DOHH2 (cell line): ENCODE measurements around the gene COL12A1.

Source experiments
- H3F3A ChIP-seq: fragments of 200-600 bp; sonication (generic), shearing (Covaris generic); 2 replicates; pipeline ENCODE4 v1.6.0; 2016; ENCODE audit warnings: antibody characterized with exemption, mild to moderate bottlenecking; ENCODE audit not compliant: control insufficient read depth, insufficient read depth
- H3K27ac ChIP-seq: fragments of 200-600 bp; sonication (generic); 2 replicates; pipeline ENCODE4 v1.5.1; 2014; ENCODE audit warnings: low read depth, mild to moderate bottlenecking, low read length, moderate library complexity
- H3K27me3 ChIP-seq: fragments of 200-600 bp; sonication (generic); 2 replicates; pipeline ENCODE4 v1.6.1; 2014; ENCODE audit warnings: mild to moderate bottlenecking, low read length, mixed read lengths; ENCODE audit not compliant: control insufficient read depth
- H3K36me3 ChIP-seq: fragments of 200-600 bp; sonication (generic); 2 replicates; pipeline ENCODE4 v1.6.1; 2014; ENCODE audit warnings: mild to moderate bottlenecking, low read length, moderate library complexity, mixed read lengths; ENCODE audit not compliant: control insufficient read depth
- H3K4me1 ChIP-seq: fragments of 200-600 bp; sonication (generic); 2 replicates; pipeline ENCODE4 v1.6.1; 2014; ENCODE audit warnings: mild to moderate bottlenecking, low read length, mixed read lengths; ENCODE audit not compliant: control insufficient read depth
- H3K4me2 ChIP-seq: fragments of 200-600 bp; sonication (generic); 2 replicates; pipeline ENCODE4 v1.6.0; 2014; ENCODE audit warnings: mild to moderate bottlenecking, low read length, moderate library complexity
- H3K4me3 ChIP-seq: fragments of 200-600 bp; sonication (generic); 2 replicates; pipeline ENCODE4 v1.5.1; 2014; ENCODE audit warnings: mild to moderate bottlenecking, low read length, mixed read lengths
- H3K79me2 ChIP-seq: fragments of 200-600 bp; sonication (generic); 2 replicates; pipeline ENCODE4 v1.6.1; 2014; ENCODE audit warnings: mild to moderate bottlenecking, low read length, mixed read lengths; ENCODE audit not compliant: control insufficient read depth
- H3K9me2 ChIP-seq: fragments of 200-600 bp; sonication (generic); replicated peaks from 2 replicates; pipeline ENCODE4 v1.6.1; 2014; ENCODE audit warnings: mild to moderate bottlenecking, low read length, mixed read lengths; ENCODE audit not compliant: control insufficient read depth
- H3K9me3 ChIP-seq: fragments of 200-600 bp; sonication (generic); 2 replicates; pipeline ENCODE4 v1.6.1; 2014; ENCODE audit warnings: antibody characterized with exemption, low read length, mixed read lengths; ENCODE audit not compliant: control insufficient read depth, insufficient read depth
- H4K20me1 ChIP-seq: fragments of 200-600 bp; sonication (generic); 2 replicates; pipeline ENCODE4 v1.6.0; 2014; ENCODE audit warnings: low read depth, mild to moderate bottlenecking, antibody characterized with exemption, low read length, moderate library complexity; ENCODE audit not compliant: control insufficient read depth, insufficient read depth
- EZH2phosphoT487 ChIP-seq: fragments of 200-600 bp; sonication (generic); IDR thresholded peaks from 2 replicates; pipeline ENCODE4 v1.6.1; 2017; ENCODE audit warnings: borderline replicate concordance, mild to moderate bottlenecking, antibody characterized with exemption, low read length, moderate library complexity, mixed read lengths
- TF ChIP-seq, protein P1 (sequence below): fragments of 200-600 bp; sonication (generic); IDR thresholded peaks from one replicate; pipeline ENCODE4 v1.5.1; 2014; ENCODE audit warnings: antibody characterized with exemption, mild to moderate bottlenecking, low read depth, low read length; ENCODE audit not compliant: poor library complexity, severe bottlenecking

COL12A1 gene

DNA sequence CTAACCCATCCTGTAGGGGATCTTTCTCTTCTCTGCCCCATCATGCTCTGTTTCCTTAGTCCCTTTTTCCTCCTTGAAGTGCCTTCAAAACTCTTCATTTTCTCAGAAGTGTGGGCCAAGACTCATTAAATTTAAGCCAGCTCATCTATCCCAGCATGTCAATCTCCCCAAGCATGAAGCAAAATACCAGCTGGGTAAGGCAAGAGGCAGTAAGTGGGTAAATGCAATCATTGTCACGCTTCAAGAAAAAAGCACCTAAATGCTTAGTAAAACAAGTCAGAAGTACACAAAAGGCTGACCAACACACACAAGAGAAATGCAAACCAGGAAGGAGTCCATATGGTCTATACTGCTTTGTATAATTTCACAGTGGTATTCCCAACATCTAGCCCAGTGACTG is 61.5 kb downstream of the COL12A1 start:
- Histone ChIP-seq H4K20me1 (no peaks in the 10 kb centered on the region), H3K9me3 (no peaks in the 10 kb centered on the region), H3K79me2 (no peaks in the 10 kb centered on the region), H3K4me2 (no peak overlapping the region), H3K4me3 (no peak overlapping the region), H3F3A (no peaks in the 10 kb centered on the region), H3K36me3 (no peaks in the 10 kb centered on the region), H3K9me2 (no peaks in the 10 kb centered on the region), H3K27ac (no peak overlapping the region), H3K27me3 (no peaks in the 10 kb centered on the region), H3K4me1 (no peaks in the 10 kb centered on the region)
- TF ChIP-seq, protein P1, sequence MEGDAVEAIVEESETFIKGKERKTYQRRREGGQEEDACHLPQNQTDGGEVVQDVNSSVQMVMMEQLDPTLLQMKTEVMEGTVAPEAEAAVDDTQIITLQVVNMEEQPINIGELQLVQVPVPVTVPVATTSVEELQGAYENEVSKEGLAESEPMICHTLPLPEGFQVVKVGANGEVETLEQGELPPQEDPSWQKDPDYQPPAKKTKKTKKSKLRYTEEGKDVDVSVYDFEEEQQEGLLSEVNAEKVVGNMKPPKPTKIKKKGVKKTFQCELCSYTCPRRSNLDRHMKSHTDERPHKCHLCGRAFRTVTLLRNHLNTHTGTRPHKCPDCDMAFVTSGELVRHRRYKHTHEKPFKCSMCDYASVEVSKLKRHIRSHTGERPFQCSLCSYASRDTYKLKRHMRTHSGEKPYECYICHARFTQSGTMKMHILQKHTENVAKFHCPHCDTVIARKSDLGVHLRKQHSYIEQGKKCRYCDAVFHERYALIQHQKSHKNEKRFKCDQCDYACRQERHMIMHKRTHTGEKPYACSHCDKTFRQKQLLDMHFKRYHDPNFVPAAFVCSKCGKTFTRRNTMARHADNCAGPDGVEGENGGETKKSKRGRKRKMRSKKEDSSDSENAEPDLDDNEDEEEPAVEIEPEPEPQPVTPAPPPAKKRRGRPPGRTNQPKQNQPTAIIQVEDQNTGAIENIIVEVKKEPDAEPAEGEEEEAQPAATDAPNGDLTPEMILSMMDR = no peak
- no peak for TF ChIP-seq EZH2phosphoT487

DNA sequence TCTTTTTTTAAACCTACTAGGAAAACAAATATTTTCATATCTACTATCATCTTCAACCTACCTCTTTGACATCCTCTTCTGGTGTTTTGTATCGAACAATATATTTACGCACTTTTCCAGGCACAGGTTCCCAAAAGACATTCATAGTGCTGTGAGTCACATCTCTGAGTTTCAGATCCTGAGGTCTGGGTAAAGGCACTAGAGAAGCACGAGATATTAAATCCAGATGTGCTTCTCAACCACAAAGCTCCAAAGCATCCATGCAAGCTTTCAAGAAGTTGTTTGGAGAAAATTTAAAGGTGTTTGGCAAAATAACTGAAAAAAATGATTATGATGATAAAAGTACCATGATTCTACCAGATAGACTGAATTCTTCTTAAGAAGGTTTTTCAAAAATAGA is 62.7 kb downstream of the COL12A1 start:
- H3K79me2 ChIP-seq = no peaks in the 10 kb centered on the region
- H3K36me3 ChIP-seq = no peaks in the 10 kb centered on the region
- H3K4me1 ChIP-seq = no peaks in the 10 kb centered on the region
- TF ChIP-seq, protein P1 = no peak
- TF ChIP-seq EZH2phosphoT487 = no peak
- H3K9me2 ChIP-seq = no peaks in the 10 kb centered on the region
- H3K27ac ChIP-seq = no peak overlapping the region
- H3F3A ChIP-seq = no peaks in the 10 kb centered on the region
- H4K20me1 ChIP-seq = no peaks in the 10 kb centered on the region
- no peak overlapping the region for H3K4me3 ChIP-seq
- H3K27me3 ChIP-seq = no peaks in the 10 kb centered on the region
- no peak overlapping the region for H3K4me2 ChIP-seq
- no peaks in the 10 kb centered on the region for H3K9me3 ChIP-seq

DNA sequence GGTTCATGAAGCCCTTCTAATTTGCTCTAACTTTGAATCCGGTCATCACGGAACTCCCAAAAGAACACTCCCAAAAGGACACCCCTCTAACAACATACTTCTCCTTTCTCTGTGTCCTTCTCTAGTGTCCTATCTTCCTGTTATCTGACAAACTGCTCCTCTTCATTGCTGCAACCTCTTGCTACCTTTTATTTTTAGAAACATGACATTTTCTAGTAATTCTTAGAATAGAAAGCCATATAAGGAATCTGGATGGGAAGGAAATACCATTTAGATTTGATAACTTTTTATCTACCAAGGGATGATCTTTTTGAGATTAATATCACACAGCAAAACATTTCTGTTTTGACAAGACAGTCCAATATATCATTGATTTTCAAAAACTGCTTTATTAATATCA is 63.1 kb downstream of the COL12A1 start:
- Histone ChIP-seq H3F3A (no peaks in the 10 kb centered on the region), H3K27me3 (no peaks in the 10 kb centered on the region), H3K36me3 (no peaks in the 10 kb centered on the region), H3K9me3 (no peaks in the 10 kb centered on the region), H3K27ac (no peak overlapping the region), H4K20me1 (no peaks in the 10 kb centered on the region), H3K4me1 (no peaks in the 10 kb centered on the region), H3K4me2 (no peak overlapping the region), H3K79me2 (no peaks in the 10 kb centered on the region), H3K9me2 (no peaks in the 10 kb centered on the region), H3K4me3 (no peak overlapping the region)
- TF ChIP-seq, protein P1 = no peak
- TF ChIP-seq EZH2phosphoT487 = no peak

DNA sequence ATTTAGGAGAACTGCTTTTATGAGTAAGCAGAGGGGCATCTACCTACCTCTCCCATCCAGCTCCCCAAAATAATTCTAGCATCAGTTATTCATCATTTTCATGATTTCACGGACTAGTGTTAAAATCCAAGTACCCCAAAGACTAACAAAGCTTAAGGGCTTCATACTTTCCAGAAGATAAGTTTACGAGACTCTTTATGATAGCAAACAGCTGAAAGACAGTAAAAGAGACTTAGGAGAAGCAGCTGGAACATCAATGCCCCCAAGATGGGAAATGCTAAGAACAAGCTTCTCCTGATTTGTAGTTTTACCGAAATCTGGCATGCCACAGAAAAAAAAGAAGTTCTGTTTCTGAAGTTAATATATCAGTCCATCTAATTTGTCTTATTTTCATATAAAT is 70.0 kb downstream of the COL12A1 start:
- H3K79me2 ChIP-seq = no peaks in the 10 kb centered on the region
- H3K4me2 ChIP-seq = no peak overlapping the region
- H3K9me3 ChIP-seq = no peaks in the 10 kb centered on the region
- no peaks in the 10 kb centered on the region for H3K27me3 ChIP-seq
- H3F3A ChIP-seq = no peaks in the 10 kb centered on the region
- H3K4me1 ChIP-seq = no peaks in the 10 kb centered on the region
- no peak overlapping the region for H3K4me3 ChIP-seq
- no peaks in the 10 kb centered on the region for H4K20me1 ChIP-seq
- H3K27ac ChIP-seq = no peak overlapping the region
- H3K9me2 ChIP-seq = no peaks in the 10 kb centered on the region
- H3K36me3 ChIP-seq = no peaks in the 10 kb centered on the region
- no peak for TF ChIP-seq EZH2phosphoT487
- TF ChIP-seq, protein P1 = no peak
